ENCODE results near the gene TBXAS1.

TBXAS1 gene

DNA sequence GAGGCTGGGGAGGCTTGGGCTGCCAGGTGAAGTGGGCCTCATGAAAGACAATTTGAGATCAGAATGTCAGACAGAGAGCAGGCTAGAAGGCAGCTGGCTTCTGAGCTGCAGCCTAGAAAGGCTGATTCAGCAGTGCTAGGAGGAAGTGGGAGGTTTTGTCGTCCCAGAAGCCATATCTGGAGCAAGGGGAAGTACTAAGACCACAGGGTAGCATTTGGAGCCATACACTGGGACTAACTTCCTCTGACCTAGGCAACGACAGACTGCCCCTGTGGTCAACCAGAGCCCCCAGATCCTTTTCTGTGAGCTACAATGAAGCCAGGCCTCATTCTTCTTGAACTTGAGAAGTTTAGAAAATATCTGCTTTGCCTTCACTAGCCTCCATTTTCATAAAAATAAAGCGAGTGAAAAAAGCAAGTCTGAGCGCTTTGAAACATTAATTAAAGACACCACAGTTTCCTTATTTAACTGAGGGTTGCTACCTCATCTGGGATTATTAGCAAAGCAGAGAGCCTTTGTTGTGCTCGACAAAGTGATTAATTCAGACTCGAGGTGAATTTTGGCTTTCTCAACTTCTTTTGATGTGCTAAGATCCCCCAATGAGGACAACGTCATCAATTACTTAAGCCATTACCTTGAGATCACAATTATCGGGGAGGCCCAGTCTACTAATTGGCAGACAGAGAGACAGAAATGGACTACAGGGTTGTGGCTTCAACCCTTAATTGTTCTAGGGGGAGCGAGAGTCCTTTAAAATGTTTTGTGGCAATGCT lies 26.6 kb downstream of the TBXAS1 start:
- no peak for DNase-seq

DNA sequence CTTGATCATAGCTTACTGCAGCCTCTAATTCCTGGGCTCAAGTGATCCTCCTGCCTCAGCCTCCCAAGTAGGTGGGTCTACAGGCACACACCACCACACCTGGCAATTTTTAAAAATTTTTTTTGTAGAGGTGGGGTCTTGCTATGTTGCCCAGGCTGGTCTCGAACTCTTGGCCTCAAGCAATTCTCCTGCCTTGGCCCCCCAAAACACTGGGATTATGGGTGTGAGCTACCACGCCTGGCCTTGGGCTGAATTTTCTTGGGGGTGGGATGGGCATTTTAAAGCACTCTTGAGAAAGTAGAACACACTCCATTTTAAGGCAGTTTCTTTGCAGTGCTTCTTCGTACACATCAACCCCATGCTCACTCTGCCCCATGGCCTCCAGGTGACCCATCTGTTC lies 28.7 kb downstream of the TBXAS1 start:
- DNase-seq = no peak

DNA sequence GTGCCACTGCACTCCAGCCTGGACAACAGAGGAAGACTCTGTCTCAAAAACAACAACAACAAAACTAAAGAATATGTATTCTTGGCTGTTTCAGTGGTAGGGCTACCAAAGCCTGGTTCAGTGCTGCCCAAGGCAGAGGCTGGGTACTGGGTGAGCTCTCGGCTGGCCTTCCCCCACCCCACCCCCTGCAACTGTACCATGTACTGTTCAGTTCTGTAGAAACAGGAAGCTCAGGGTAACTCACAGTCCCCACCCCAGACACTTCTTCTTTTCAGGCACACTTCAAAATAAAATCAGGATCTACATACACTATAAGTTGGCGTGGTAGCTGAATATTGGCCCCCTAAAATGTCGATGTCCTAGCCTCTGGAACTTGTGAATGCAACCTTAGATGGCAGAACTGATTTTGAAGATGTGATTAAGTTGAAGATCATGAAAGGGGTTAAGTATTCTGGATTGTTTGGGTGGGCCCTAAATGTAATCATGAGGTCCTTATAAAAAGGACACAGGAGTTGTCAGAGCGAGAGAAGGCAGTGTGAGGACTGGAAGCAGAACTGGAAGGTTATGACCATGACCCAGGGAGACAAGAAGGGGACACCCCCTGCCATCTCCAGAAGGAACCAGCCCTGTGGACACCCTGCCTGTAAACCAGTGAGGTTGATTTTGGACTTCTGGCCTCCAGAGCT lies 31.2 kb downstream of the TBXAS1 start:
- no peak for DNase-seq

DNA sequence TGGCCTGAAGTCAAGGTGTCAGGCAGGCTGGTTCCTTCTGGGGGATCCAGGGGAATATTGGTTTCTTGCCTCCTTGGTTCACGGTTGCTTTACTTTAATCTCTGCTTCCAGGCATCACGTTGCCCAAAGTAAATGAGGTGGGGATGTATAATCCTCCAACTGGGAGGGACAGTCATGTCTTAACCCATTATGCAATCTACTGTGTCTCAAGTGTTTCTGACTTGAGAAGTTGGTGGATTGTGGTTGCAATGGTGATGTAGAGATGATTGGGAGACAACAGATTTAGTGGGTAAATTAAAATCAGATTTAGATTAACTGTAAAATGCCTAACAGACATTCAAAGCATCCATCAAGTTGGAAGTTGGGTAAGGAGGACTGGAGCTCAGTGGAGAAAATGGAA lies 32.7 kb downstream of the TBXAS1 start:
- no peak for DNase-seq

DNA sequence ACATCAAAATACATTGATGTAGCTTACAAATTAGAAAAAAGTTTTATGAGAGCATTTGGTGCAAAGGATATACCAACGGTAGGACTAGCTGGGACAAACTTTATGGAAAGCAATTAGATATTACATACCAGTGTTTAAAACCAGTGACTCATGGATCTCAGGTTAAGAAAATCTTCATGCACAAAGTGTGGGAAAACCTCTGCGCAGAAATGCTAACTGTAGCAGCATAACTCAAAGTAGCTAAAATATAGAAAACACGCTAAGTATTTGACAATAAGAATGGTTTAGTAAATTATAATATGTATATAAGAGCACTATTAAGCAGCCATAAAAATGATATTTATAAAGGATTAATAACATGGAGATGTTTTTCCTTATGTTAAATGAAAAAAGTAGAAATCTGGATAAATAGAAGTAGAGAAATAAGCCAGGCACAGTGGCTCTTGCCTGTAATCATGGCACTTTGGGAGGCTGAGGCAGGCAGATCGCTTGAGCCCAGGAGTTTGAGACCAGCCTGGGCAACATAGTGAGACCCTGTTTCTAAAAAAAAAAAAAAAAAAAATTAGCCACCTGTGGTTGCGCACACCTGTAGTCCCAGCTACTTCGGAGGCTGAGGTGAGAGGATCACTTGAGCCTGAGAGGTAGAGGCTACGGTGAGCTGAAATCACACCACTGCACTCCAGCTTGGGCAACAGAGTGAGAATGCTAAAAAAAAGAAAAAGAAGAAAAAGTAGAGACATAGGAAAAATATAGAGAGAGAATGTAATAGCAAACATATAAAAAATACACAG lies 37.2 kb downstream of the TBXAS1 start:
- no peak for DNase-seq

DNA sequence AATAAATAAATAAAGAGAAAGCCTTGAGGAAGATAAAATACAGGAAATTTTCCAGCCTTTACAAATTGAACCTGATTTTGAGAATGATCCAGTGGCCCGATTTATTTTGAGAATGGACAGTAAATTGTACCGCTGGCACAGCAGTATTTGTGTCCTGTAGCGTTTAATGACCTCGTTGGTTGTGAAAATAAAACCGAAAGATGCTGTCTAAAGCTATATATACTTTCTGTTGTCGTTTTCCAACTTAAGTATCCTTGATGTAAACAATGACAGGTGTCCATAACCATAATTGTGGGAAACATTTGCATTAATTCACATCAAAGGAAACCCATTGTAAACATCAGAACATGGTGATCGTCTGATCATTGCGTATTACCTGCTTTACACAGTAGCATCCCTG lies 38.8 kb downstream of the TBXAS1 start:
- DNase-seq = no peak

DNA sequence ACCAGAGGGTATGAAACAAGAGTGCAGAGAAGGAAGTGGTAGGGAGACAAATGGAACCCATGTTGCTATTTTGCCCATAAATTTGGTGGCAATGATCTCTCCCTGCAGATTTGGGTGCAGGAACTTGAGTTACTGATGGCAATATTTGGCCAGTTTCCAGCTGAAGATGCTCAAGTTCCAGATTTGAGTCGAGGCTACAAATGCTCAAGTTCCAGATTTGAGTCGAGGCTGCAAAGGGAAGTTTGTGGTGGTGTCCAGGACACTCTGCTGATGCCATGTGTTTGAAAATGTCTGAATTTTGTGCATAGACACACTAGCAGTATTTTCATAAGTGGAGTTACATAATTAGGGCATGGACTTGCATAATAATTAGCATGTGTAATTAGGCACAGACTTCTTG lies 40.8 kb downstream of the TBXAS1 start:
- no peak for DNase-seq

DNA sequence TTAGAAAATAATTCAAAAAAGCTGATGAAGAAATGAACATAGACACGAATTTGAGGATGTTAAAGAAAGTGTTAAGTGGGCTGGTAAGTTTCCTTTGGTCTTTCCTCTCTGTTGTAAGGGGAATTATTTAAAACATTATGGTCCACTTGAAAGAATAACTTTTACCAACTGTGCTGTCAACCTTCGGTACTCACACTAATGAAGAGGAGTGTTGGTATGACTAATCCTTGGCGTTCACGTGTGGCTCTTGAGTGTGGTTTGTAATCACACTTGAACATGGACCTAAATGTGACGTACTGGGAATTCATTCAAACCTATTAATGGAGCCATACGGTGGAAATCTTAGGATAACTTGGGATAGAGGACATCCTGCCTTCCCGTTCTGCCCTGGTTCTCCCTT lies 41.3 kb downstream of the TBXAS1 start:
- DNase-seq = no peak

DNA sequence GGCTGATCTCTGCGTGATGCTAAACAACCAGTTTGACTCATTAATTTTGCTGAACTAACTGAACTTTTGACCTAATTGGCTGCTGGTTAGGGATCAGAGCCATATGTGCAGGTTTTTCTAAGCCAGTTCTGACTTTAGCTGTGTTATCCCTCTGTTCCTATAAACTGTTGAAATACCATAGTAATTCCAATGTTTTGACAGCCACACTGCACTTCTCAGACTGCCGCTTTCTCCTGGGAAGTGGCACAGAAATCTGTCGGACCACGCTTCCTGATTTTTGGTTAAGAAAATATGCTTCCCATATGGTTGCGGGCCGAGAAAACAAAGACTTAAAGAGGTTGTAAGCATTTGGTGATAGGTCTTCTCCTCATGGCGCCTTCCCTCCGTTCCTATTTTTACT lies 42.3 kb downstream of the TBXAS1 start:
- DNase-seq = no peak

DNA sequence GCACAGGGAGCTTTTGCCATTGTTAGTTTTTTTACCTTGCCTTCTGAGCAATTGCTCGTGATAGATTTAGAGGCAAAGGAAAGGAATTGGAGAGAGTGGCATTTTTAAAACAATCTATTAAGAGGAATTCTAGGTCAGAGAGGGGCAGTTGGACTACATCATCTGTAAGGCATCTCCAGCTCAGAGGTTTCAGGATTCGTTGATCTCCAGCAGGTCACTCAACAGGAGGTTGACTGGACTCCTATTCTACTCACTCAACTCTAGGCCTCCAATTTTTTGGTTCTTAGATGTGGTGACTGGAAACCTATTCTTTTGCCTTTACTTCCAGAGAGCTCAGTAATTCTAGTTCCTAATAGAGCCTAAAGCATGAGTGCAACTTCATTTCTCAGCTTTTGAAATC lies 42.8 kb downstream of the TBXAS1 start:
- no peak for DNase-seq

DNA sequence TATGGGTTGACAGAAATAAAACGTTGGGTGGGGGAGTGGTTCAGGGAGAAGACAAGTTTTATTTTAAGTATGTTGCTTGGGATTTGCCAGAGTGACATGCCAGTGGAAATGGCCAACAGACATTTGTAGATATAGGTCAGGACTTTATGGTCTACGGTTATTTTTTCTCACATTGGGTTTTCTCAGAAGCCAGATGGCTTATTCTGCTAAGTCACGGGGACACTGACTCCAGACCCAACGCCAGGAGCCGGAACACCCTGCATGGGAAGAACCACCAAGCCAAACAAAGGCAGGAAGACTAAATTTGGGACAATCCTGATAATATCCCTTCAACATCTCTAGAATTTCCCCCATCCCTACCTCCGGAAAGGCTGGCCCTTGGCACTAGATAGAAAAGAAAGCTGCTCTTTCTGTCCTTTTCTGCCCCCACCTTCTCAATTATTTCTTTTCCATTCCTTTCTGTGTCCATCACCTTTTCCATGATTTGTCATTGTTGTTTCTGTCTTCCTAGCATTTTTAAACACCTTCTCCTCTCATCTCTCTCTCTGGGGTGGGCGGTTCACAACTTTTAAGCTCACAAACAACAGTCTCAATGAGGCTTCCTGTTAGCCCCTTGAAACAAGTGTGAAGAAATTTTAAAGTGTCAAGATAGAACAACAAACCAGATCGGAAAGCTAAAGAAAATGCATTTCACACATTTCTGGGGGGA lies 44.7 kb downstream of the TBXAS1 start:
- no peak for DNase-seq

DNA sequence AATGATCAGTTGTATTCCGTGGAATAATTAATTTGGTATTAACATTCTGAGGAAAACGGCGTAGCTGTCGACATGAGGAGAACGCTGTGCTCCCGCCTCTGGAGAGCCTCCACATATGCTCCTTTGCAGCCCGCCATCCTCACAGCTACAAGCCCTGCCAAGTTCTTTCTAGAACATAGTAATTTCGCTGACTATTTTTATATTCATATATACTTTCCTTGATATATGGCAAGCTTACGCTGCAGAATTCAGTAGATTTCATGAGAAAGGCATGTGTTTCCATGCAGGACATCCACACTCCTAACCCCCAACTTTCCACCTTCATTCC lies 45.2 kb downstream of the TBXAS1 start:
- DNase-seq = no peak

DNA sequence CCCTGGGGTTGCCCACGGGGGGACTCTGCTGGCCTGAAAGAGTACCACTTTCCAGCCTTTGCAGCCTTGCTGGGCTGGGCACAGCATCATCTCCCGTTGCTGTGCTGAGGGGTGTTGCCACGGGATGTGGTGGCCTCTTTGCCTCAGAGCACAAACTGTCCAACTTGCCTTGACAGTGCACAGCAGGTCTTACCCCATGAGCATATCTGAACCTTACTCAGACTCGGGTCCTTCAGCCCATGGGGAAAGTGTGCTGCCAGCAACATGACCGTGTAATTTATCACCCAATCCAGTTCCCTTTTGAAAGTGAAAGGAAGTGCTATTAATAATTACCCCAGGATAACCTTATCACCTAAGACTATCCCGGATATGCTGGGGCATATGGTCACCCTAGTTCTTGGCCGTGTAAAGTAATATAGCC lies 46.8 kb downstream of the TBXAS1 start:
- DNase-seq = no peak

DNA sequence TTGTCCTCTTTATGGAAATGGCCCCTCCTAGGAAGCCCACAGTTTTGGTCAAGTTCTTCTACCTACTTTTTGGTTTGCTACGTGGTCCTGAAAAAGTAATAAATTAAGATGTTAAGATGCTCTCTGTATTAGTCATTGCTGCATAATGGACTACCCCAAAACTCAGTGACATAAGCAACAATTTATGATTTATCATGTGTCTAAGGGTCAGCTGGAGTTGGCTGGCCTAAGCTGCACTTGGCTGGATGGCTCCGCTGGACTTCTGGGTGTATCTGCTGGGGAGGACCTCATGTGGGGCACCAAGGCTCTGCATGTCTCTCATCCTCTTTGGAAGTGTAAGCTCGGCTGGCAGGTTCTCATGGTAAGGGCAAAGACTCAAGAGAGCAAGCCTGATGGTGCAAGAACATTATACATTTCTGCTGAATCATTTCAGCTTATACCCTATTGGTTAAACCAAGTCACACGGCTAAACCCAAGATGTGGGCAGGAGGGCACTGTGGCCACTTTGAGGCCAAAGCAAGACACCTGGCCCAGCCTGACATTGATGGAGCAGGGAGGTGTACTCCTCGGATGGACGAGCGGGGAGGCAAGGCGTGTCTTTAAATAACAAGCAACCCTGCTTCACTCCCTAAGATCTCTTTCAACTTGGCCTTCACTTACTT lies 47.7 kb downstream of the TBXAS1 start:
- no peak for DNase-seq

DNA sequence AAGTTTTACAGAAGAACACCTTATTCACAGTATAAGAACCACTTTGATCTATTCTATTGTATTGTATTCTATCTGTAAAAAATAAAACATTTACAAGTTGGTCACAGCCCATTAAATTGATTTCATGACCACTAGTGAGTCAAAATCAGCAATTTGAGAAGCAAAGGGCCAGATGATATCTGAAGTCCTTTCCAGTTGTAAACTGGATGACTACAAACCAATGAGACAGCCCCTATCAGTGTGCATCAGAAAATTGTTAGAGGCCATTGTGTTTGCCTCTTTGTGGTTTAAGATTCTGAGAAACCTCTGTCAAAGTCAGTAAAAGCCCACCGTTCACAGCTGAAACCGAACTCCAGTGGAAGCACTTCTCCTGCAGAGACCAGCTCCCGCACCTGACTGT lies 54.8 kb downstream of the TBXAS1 start:
- no peak for DNase-seq

DNA sequence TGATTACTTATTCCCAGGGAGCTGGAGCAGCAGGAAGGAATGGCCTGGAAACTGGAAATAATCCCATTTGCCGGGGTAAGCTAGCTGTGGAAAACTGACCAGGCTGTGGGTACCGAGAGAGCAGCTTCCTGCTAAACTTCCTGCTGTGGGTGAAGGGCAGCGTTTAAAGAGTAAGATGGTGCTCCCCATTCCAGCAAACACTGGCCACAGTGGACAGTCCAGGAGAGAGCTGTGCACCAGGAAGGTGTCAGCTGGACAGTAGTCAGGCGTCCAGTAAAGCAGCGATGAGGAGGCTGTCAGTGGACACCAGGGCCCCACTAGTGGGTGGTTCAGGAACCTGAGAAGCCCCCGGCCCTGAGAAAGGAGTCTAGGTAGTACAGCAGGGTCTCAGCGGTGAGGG lies 55.4 kb downstream of the TBXAS1 start:
- DNase-seq = no peak

DNA sequence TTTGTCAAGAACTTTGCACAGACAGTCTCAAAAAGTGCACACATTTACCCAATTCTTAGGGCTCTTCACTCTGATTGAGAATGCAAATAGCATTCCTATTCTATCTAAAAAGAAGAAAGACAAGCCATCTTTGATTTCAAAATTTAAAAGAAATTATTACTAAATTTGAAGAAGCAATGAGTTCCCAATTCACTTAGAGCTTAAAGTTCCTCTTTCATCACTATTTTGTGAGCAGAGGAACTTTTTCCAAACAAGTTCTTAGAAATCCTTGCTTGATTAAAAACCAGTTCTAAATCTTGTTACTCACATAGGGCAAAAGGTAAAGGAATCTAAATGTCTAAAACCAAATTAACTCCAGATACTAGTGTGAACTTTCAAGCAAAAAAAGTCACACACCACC lies 56.4 kb downstream of the TBXAS1 start:
- DNase-seq = no peak

DNA sequence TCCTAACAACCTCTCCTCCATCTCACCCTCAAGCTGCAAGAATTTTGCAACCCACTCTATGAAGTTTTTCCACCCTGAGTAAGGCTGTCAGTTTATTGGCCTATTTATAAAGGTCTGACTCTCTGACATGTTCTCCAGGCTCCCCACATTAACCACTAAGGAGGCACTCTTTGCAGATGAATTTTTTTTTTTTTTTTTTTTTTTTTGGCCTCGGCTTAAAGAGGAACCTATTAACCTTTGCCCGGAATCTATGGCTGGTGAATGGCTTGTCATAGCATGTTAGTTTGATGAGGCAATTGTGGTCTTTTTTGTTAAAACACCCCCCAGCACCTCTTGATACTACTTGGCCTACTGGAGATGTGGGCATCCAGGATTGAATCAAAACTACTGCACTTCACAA lies 57.1 kb downstream of the TBXAS1 start:
- no peak for DNase-seq

DNA sequence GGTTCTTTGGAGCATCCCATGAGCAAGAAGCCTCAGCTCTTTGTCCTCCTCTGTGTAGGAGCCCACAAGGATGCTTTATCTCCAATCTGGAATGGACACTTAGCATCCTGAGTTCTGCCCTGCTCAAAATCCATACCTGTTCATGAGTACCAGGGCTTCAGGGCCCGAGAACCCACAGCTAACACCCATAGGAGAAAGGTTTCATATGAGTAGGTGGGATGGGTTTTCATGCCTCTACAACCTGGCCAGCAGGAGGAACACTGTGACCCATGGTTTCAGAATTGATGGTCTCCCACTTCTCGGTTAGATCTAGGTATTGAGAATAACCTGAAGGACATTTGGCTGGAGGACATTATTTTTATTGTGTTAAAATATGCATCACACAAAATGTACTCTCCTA lies 57.8 kb downstream of the TBXAS1 start:
- DNase-seq = no peak

DNA sequence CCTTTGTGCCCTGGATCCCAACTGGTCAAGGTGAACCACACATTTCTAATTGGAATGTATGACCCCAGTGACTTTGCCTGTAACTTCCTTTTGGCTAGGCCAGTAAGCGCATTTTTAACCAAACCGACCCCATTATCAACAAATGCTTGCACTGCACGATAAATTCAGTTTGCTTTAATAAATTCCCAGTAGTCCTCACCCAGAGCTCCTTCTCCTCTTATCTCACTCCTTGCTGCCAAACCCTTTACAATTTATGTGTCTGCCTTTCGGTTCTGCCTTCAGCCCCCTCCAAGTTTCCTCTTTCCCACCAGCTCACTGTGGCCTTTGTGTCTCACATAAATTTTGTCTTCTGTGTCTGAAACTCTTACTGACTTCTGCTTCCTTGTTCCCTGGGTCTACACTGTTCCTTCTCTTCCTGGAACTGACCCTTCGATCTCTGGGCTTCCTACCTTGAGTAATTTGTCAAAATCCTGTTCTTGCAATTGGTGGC lies 59.0 kb downstream of the TBXAS1 start:
- no peak for DNase-seq

DNA sequence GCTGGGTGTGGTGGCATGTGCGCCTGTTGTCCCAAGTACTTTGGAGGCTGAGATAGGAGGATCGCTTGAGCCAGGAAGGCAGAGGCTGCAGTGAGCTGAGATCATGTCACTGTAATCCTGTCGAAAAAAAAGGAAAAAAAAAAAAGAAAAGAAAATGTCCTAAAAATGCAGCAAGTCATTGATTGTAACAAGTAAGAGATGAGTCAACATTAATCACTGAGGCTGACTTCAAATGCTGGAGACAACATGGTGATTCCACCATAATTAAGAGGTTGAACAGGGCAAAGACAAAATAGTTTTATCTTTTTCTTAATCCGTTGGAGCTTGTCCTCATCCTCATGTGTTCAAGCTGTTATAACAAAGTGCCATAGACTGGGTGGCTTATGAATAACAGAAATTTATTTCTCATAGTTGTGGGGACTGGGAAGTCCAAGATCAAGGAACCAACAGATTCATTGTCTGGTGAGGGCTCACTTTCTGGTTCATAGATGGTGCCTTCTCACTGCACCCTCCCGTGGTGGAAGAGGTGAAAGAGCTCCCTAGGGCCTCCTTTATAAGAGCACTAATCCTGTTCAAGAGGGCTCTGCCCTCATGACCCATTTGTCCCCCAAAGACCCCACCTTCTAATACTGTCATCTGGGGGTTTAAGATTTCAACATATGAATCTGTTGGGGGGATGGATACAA lies 60.3 kb downstream of the TBXAS1 start:
- no peak for DNase-seq

DNA sequence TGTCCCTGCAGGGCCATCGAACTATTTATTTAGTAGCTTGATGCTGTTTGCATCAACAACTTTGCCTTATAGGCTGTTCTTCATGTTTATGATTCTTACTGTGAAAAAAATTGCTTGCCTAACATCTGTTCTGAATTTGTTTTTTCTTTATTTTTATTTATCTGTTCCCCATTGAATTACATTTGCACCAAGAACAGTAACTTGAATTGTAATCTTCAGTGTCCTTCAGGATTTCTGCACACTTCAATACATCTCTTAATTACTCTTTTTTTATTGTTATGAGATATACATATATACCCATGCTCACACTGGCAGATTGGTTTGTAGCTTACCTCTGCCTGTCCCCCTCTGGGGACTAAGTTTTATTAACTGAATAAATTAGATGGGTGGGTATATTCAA lies 64.4 kb downstream of the TBXAS1 start:
- no peak for DNase-seq

Measured in stimulated activated CD4-positive, alpha-beta T cell treated with anti-CD3 and anti-CD28 coated beads, Interleukin-4, amount 100 ng/mL, for 24 hours (primary cell).